HT-29 (cell line): ENCODE measurements around the gene VWA5B2. TPM values are rescaled to one million over a fixed set of nuclear protein-coding genes. Genes with fewer than 3 reads are reported as not detected.
"Not testable (repeated sequence)": the region's sequence is repeated elsewhere in the genome, so short reads cannot be mapped to it uniquely, and the experiment has no call there.

Experiments used
- DNase-seq: peaks from one replicate; pipeline ENCODE4 v3.0.0-alpha.2; 2015; ENCODE audit warnings: low spot score
- total RNA-seq: library from RNA; depleted of rRNA; stranded (reverse); fragments of >200 nt; shearing (Covaris generic); gene quantifications from 2 replicates; pipeline ENCODE4 v1.2.3, GENCODE V29; 2014

Gene VWA5B2
- total RNA-seq, 1 experiment from 2014 or later, result 1.4 TPM

GRCh38 chr3:184241447-184242296 is 12.3 kb downstream of the VWA5B2 start:
- DNase-seq, result peak; percentile 76

GRCh38 chr3:184242297-184242685 is 12.9 kb downstream of the VWA5B2 start:
- DNase-seq, result no peak

GRCh38 chr3:184248454-184249411 is 19.3 kb downstream of the VWA5B2 start, which contains the start of gene ALG3:
Gene ALG3 (minus strand): TSS chr3:184248962. CDS start chr3:184248940, 22 bp downstream.
- peak; percentile 91 for DNase-seq

GRCh38 chr3:184249412-184250166 is 20.2 kb downstream of the VWA5B2 start, which contains the start of gene EEF1AKMT4:
Gene EEF1AKMT4 (plus strand): TSS chr3:184249672. CDS start chr3:184249695, 23 bp downstream.
- DNase-seq, result peak; percentile 98

- DNase-seq, result peak; percentile 99
These were observed 20.9 kb downstream of the VWA5B2 start for GRCh38 chr3:184250167-184250828.

GRCh38 chr3:184255291-184256039 is 26.1 kb downstream of the VWA5B2 start:
- DNase-seq, result no peak

GRCh38 chr3:184257083-184257915 is 27.9 kb downstream of the VWA5B2 start:
- no peak for DNase-seq

- no peak for DNase-seq
These were observed 29.5 kb downstream of the VWA5B2 start for GRCh38 chr3:184258926-184259325.

GRCh38 chr3:184259396-184259877 is 30.1 kb downstream of the VWA5B2 start:
- no peak for DNase-seq

- no peak for DNase-seq
These were observed 30.7 kb downstream of the VWA5B2 start for GRCh38 chr3:184259878-184260723.

- no peak for DNase-seq
These were observed 31.4 kb downstream of the VWA5B2 start for GRCh38 chr3:184260724-184261269.

- peak; percentile 40 for DNase-seq
These were observed 32.0 kb downstream of the VWA5B2 start, which contains the start of gene CAMK2N2 for GRCh38 chr3:184261270-184261853. Gene CAMK2N2 (minus strand): TSS chr3:184261553. CDS start chr3:184261285, 268 bp downstream.

GRCh38 chr3:184261854-184262763 is 32.7 kb downstream of the VWA5B2 start:
- DNase-seq, result peak; percentile 38

GRCh38 chr3:184262764-184263179 is 33.4 kb downstream of the VWA5B2 start:
- no peak for DNase-seq

GRCh38 chr3:184267249-184267648 is 37.9 kb downstream of the VWA5B2 start:
- not testable (repeated sequence) for DNase-seq

- no peak for DNase-seq
These were observed 42.9 kb downstream of the VWA5B2 start for GRCh38 chr3:184272269-184272668.
